Mammary epithelial cell (primary cell): ENCODE measurements around the gene APP.

Experiments used
- CTCF ChIP-seq, 2 donors: IDR thresholded peaks in 1 of 2; conservative IDR thresholded peaks in 1 of 2; 2 replicates each; pipeline ENCODE4 v1.5.1; 2011 to 2012; ENCODE audit warnings: inconsistent platforms in 2 of 2, low read length in 2 of 2, mild to moderate bottlenecking in 2 of 2, control low read depth in 1 of 2, low read depth in 1 of 2; ENCODE audit not compliant: insufficient read depth in 1 of 2; ENCODE audit errors: extremely low read depth in 1 of 2
- EZH2 ChIP-seq: IDR thresholded peaks from 2 replicates; pipeline ENCODE4 v1.6.1; 2012; ENCODE audit warnings: low read length, inconsistent platforms, borderline replicate concordance

GRCh38 chr21:25906587-25906986 is 264.0 kb downstream of the APP start:
- no peak for TF ChIP-seq CTCF (conservative IDR thresholded peaks at IDR 0.05 in 1 of 2, IDR thresholded peaks at IDR 0.05 in 1 of 2; ENCODE audit: extremely low read depth in 1 of 2, insufficient read depth in 1 of 2, low read depth in 1 of 2, low read length in 2 of 2)
- TF ChIP-seq EZH2 = no peak
